Ascending aorta (tissue), 2 donors: Measurements from ENCODE around the gene C16orf78. TPM values are rescaled to one million over a fixed set of nuclear protein-coding genes. Genes with fewer than 3 reads are reported as not detected.

Experiments
- DNase-seq, 2 donors: peaks; one replicate each; pipeline ENCODE4 v3.0.0-alpha.2; 2019; ENCODE audit warnings: low spot score in 2 of 2
- H3K27ac ChIP-seq, 2 donors: fragments of 200-600 bp; sonication (generic); one replicate each; pipeline ENCODE4 v1.5.1; 2016 to 2017; ENCODE audit warnings: mild to moderate bottlenecking in 1 of 2
- H3K27me3 ChIP-seq: fragments of 200-600 bp; sonication (generic); one replicate; pipeline ENCODE4 v1.5.1; 2017
- H3K36me3 ChIP-seq, 2 donors: fragments of 200-600 bp; sonication (generic); one replicate each; pipeline ENCODE4 v1.5.1; 2016
- H3K4me1 ChIP-seq, 2 donors: fragments of 200-600 bp; sonication (generic); one replicate each; pipeline ENCODE4 v1.5.1; 2016 to 2017; ENCODE audit warnings: mild to moderate bottlenecking in 1 of 2
- H3K4me3 ChIP-seq, 2 donors: fragments of 200-600 bp; sonication (generic); one replicate each; pipeline ENCODE4 v1.5.1; 2016 to 2017; ENCODE audit warnings: mild to moderate bottlenecking in 1 of 2
- H3K9me3 ChIP-seq, 2 donors: fragments of 200-600 bp; sonication (generic); one replicate each; pipeline ENCODE4 v1.5.1; 2016
- intact Hi-C: fragments of 100-400 bp; cut with DNase I; formaldehyde crosslinking; loops from one replicate; pipeline ENCODE4 v1.15.1; 2023
- total RNA-seq: library from RNA; depleted of rRNA; stranded (reverse); fragments of >200 nt; gene quantifications from one replicate; pipeline ENCODE4 v1.1.0, GENCODE V29; 2016
- TF ChIP-seq, protein P1 (sequence below), 3 experiments: fragments of 200-600 bp in 2 of 3; fragments of 450-650 bp in 1 of 3; sonication (generic) in 2 of 3; IDR thresholded peaks; one replicate each; pipeline ENCODE4 v1.5.1; 2016 to 2019; ENCODE audit warnings: antibody characterized with exemption in 3 of 3, mild to moderate bottlenecking in 1 of 3, moderate library complexity in 1 of 3

C16orf78 gene
- total RNA-seq, 1 donor from 2014 or later, result not detected

DNA sequence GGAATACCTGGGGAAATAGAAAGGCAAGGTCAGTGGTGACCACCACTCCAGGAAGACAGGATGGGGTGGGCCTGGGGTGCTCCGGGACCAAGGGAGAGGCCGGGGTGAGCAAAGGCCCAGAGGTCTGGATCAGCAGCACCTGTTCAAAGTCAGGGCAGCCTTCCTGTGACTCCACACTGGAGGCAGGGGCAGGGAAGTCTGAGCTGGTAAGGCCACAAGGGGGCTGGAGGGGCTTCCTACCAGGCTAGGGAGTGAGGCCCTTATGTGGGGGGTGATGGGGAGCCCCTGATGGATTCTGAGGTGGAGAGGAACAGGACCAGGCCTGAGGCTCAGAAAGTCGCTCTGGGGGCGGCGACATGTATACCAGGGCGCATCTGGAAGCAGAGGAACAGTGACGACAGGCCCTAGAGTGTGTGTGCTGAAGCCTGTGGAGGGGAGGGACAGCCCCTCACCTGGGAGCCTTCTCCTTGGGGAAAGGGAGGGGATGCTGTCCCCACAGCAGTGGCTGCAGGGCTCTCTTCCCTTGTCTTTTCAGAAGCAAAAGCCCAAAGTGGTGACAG, 3.7 kb downstream of the C16orf78 start:
- H3K27me3 ChIP-seq, result no peaks in the 10 kb centered on the region
- H3K9me3 ChIP-seq, result no peaks in the 10 kb centered on the region
- TF ChIP-seq, protein P1, sequence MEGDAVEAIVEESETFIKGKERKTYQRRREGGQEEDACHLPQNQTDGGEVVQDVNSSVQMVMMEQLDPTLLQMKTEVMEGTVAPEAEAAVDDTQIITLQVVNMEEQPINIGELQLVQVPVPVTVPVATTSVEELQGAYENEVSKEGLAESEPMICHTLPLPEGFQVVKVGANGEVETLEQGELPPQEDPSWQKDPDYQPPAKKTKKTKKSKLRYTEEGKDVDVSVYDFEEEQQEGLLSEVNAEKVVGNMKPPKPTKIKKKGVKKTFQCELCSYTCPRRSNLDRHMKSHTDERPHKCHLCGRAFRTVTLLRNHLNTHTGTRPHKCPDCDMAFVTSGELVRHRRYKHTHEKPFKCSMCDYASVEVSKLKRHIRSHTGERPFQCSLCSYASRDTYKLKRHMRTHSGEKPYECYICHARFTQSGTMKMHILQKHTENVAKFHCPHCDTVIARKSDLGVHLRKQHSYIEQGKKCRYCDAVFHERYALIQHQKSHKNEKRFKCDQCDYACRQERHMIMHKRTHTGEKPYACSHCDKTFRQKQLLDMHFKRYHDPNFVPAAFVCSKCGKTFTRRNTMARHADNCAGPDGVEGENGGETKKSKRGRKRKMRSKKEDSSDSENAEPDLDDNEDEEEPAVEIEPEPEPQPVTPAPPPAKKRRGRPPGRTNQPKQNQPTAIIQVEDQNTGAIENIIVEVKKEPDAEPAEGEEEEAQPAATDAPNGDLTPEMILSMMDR (IDR thresholded peaks at IDR 0.05), result no peak
- DNase-seq, result no peak
- no peak overlapping the region for H3K4me3 ChIP-seq
- intact Hi-C loops, result no loop called here
- no peaks in the 10 kb centered on the region for H3K4me1 ChIP-seq
- H3K36me3 ChIP-seq, result no peaks in the 10 kb centered on the region
- no peak overlapping the region for H3K27ac ChIP-seq

DNA sequence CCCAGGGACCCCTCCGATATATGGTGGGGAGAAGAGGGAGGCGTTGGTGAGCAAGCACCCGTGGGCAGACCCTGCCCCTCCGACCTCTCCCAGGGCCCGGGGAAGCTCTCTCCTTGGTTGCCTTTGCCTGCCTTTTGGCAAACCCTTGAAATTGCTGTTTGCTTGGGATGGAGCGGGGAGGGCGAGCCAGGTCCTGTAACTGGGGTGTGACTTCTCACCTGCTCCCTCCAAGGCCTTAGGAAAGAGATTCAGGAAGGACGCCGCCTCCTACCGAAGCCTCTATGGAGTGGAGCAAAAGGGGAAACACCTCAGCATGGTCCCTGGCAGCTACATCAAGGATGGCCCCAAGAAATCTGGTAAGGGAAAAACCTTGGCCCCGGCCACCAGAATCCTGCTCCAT, 4.6 kb downstream of the C16orf78 start:
- Histone ChIP-seq H3K27me3 (no peaks in the 10 kb centered on the region), H3K9me3 (no peaks in the 10 kb centered on the region), H3K36me3 (no peaks in the 10 kb centered on the region), H3K27ac (no peak overlapping the region), H3K4me3 (no peak overlapping the region), H3K4me1 (no peaks in the 10 kb centered on the region)
- intact Hi-C loops, result no loop called here
- DNase-seq, result no peak
- TF ChIP-seq, protein P1 (IDR thresholded peaks at IDR 0.05), result no peak

DNA sequence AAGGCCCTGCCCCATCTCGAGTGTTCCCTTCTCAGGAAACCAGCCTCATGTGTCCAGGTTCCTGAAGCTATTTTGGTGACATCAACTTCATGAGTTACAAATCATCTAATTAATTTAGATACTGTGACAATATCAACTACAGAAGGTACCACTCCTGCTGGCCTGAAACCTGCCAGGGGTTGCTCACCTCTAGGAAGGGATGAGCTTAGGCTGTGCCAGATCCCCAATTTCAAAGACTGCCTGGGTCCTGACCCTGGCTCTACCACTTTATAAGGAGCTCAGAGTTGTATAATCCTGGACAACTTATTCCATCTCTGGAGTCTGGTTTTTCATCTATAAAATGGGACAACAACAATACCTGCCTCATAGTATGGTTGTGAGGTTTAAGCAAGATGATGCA, 5.2 kb downstream of the C16orf78 start:
- intact Hi-C loops, result no loop called here
- TF ChIP-seq, protein P1 (IDR thresholded peaks at IDR 0.05), result no peak
- no peak overlapping the region for H3K27ac ChIP-seq
- H3K36me3 ChIP-seq, result no peaks in the 10 kb centered on the region
- H3K9me3 ChIP-seq, result peaks cover 0 to under 1% of the 10 kb centered on the region in 2 donors
- H3K4me1 ChIP-seq, result no peaks in the 10 kb centered on the region
- DNase-seq, result no peak
- H3K4me3 ChIP-seq, result no peak overlapping the region
- H3K27me3 ChIP-seq, result no peaks in the 10 kb centered on the region

DNA sequence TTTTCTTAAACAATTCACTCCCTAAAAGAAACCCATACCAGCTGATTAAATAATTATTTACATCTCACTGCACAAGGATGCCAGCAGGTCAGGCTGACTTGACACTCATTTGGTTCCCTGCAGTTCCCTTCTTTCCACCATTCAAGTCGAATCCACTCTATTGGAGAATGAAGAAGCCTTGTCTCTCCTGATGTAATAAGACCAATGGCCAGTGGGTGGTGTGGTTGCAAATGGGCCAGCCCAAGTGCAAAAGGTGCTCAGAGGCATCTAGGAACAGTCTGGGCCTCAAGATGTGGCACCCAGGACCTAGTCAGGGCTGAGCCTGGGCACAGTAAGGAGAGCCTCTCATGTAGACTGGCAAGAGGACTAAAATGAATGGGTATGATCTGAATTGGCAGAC, 9.3 kb downstream of the C16orf78 start:
- H3K27ac ChIP-seq, result no peak overlapping the region
- no peak overlapping the region for H3K4me3 ChIP-seq
- no peak for DNase-seq
- TF ChIP-seq, protein P1 (IDR thresholded peaks at IDR 0.05), result no peak
- H3K27me3 ChIP-seq, result no peaks in the 10 kb centered on the region
- H3K4me1 ChIP-seq, result no peaks in the 10 kb centered on the region
- H3K36me3 ChIP-seq, result no peaks in the 10 kb centered on the region
- intact Hi-C loops, result no loop called here
- peaks cover 0 to 9% of the 10 kb centered on the region in 2 donors for H3K9me3 ChIP-seq

DNA sequence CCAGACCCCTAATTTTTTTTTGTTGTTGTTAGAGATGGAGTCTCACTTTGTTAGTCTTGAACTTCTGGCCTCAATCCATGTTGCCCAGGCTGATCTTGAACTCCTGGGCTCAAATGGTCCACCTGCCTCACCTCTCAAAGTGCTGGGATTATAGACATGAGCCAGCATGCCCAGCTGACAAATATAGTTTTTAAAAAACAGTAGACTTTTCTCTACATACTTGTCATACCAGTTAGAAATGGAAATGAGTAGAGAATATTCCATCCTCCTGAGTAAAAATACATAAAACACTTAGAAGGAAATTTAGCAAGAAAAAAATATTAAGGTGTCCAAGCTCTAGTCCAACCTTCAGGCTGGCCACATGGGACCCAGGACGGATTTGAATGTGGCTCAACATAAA, 21.4 kb downstream of the C16orf78 start:
- TF ChIP-seq, protein P1 (IDR thresholded peaks at IDR 0.05), result no peak
- H3K27me3 ChIP-seq, result no peaks in the 10 kb centered on the region
- H3K27ac ChIP-seq, result no peak overlapping the region
- no peaks in the 10 kb centered on the region for H3K9me3 ChIP-seq
- H3K4me1 ChIP-seq, result no peaks in the 10 kb centered on the region
- intact Hi-C loops, result no loop called here
- no peak for DNase-seq
- no peak overlapping the region for H3K4me3 ChIP-seq
- no peaks in the 10 kb centered on the region for H3K36me3 ChIP-seq

DNA sequence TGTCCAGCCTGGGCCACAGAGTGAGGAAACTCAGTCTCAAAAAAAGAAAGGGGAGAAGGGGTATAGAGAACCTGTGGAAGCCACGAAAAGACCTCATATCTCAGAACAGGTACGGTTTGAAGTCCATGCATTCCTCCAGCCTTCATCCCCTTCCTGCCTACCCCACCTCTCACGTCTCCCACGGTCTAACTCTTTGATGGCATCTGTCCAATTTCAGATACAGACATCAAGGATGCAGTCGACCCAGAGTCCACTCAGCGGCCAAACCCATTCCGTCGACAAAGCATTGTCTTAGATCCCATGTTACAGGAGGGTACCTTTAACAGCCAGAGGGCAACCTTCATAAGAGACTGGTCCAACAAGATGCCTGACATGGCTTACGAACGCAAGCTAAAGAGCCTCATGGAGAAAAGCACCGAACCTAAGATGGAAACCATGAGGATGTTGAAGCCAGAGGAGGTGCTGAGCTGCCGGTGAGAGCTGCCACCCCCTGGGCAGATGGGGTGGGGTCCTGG, 22.7 kb downstream of the C16orf78 start:
- DNase-seq, result no peak
- no peaks in the 10 kb centered on the region for H3K36me3 ChIP-seq
- H3K4me3 ChIP-seq, result no peak overlapping the region
- H3K27me3 ChIP-seq, result no peaks in the 10 kb centered on the region
- H3K4me1 ChIP-seq, result no peaks in the 10 kb centered on the region
- intact Hi-C loops, result no loop called here
- TF ChIP-seq, protein P1 (IDR thresholded peaks at IDR 0.05), result no peak
- H3K27ac ChIP-seq, result no peak overlapping the region
- H3K9me3 ChIP-seq, result no peaks in the 10 kb centered on the region
